PC-3 (cell line): ENCODE results near the gene FAM13A. TPM values are rescaled to one million over a fixed set of nuclear protein-coding genes. Genes with fewer than 3 reads are reported as not detected.

Experiments
- ATAC-seq: fragments of 200-7000 bp; cut with Tn5 transposase; 2 replicates; pipeline ENCODE4 v1.9.1; 2020; ENCODE audit warnings: mild to moderate bottlenecking, moderate library complexity
- BruUV-seq: library from RNA; stranded (reverse); fragments of 400-500 nt; replicated peaks from 2 replicates; lab custom pipeline; 2021; lab: Mats Ljungman, UMichigan
- CTCF ChIA-PET: fragments of 300-600 bp; sonication (Branson Sonifier 250); formaldehyde crosslinking; loops from one replicate; lab custom pipeline; 2022; ENCODE audit warnings: antibody characterized with exemption; lab: Charles Lee
- POLR2A ChIA-PET: fragments of 300-600 bp; sonication (Branson Sonifier 250); formaldehyde crosslinking; loops from one replicate; lab custom pipeline; 2022; ENCODE audit warnings: antibody characterized with exemption; ENCODE audit not compliant: unreplicated experiment; lab: Charles Lee
- DNase-seq: peaks from one replicate; pipeline ENCODE4 v3.0.0-alpha.2; 2015
- H2AFZ ChIP-seq: fragments of 300-600 bp; sonication (generic); 2 replicates; pipeline ENCODE4 v1.6.0; 2016; ENCODE audit warnings: antibody characterized with exemption, low read length
- H3F3A ChIP-seq: fragments of 300-600 bp; sonication (generic); one replicate; pipeline ENCODE4 v1.6.0; 2017; ENCODE audit warnings: antibody characterized with exemption, low read length, control low read depth, mild to moderate bottlenecking; ENCODE audit not compliant: unreplicated experiment
- H3K27ac ChIP-seq: fragments of 300-600 bp; sonication (generic); 2 replicates; pipeline ENCODE4 v1.5.1; 2016; ENCODE audit warnings: mild to moderate bottlenecking, low read length
- H3K27me3 ChIP-seq: fragments of 300-600 bp; sonication (generic); 2 replicates; pipeline ENCODE4 v1.6.1; 2016; ENCODE audit warnings: low read length, mixed read lengths
- H3K36me3 ChIP-seq: fragments of 300-600 bp; sonication (generic); 2 replicates; pipeline ENCODE4 v1.6.1; 2016; ENCODE audit warnings: low read depth, mixed run types, low read length, mixed read lengths
- H3K4me1 ChIP-seq: fragments of 300-600 bp; sonication (generic); 2 replicates; pipeline ENCODE4 v1.5.1; 2016; ENCODE audit warnings: low read length; ENCODE audit not compliant: insufficient read depth
- H3K4me2 ChIP-seq: fragments of 300-600 bp; sonication (generic); 2 replicates; pipeline ENCODE4 v1.6.0; 2016; ENCODE audit warnings: low read length
- H3K4me3 ChIP-seq: fragments of 300-600 bp; sonication (generic); 2 replicates; pipeline ENCODE4 v1.5.1; 2016; ENCODE audit warnings: mild to moderate bottlenecking, low read length, mixed read lengths
- H3K79me2 ChIP-seq: fragments of 300-600 bp; sonication (generic); 2 replicates; pipeline ENCODE4 v1.6.1; 2017; ENCODE audit warnings: low read length, mixed read lengths
- H3K9ac ChIP-seq: fragments of 300-600 bp; sonication (generic); 2 replicates; pipeline ENCODE4 v1.6.0; 2016; ENCODE audit warnings: mild to moderate bottlenecking, low read length
- H3K9me2 ChIP-seq: fragments of 300-600 bp; sonication (generic); replicated peaks from 2 replicates; pipeline ENCODE4 v1.6.1; 2016; ENCODE audit warnings: mixed run types, low read length, mixed read lengths
- H3K9me3 ChIP-seq: fragments of 300-600 bp; sonication (generic); 2 replicates; pipeline ENCODE4 v1.6.1; 2016; ENCODE audit warnings: low read length, mixed read lengths
- H4K20me1 ChIP-seq: fragments of 300-600 bp; sonication (generic); 2 replicates; pipeline ENCODE4 v1.6.1; 2016; ENCODE audit warnings: low read length, mixed read lengths
- EZH2 ChIP-seq: fragments of 300-600 bp; sonication (generic); IDR thresholded peaks from one replicate; pipeline ENCODE4 v1.6.1; 2017; ENCODE audit warnings: antibody characterized with exemption, mild to moderate bottlenecking, low read length; ENCODE audit not compliant: unreplicated experiment
- EZH2phosphoT487 ChIP-seq: fragments of 300-600 bp; sonication (generic); IDR thresholded peaks from 2 replicates; pipeline ENCODE4 v1.6.1; 2018; ENCODE audit warnings: mild to moderate bottlenecking, antibody characterized with exemption, low read length, borderline replicate concordance
- intact Hi-C: fragments of 100-400 bp; cut with micrococcal nuclease; formaldehyde crosslinking; loops from 2 replicates; pipeline ENCODE4 v1.9.0; 2023
- total RNA-seq: library from RNA; depleted of rRNA; stranded (reverse); fragments of >200 nt; gene quantifications from 2 replicates; pipeline ENCODE4 v1.2.3, GENCODE V29; 2014
- TF ChIP-seq, protein P1 (sequence below): fragments of 300-600 bp; sonication (generic); conservative IDR thresholded peaks from 2 replicates; pipeline ENCODE4 v1.5.1; 2017; ENCODE audit warnings: antibody characterized with exemption, low read depth, mild to moderate bottlenecking, low read length

Gene FAM13A
- total RNA-seq, 1 experiment from 2014 or later: 8.6 TPM

DNA sequence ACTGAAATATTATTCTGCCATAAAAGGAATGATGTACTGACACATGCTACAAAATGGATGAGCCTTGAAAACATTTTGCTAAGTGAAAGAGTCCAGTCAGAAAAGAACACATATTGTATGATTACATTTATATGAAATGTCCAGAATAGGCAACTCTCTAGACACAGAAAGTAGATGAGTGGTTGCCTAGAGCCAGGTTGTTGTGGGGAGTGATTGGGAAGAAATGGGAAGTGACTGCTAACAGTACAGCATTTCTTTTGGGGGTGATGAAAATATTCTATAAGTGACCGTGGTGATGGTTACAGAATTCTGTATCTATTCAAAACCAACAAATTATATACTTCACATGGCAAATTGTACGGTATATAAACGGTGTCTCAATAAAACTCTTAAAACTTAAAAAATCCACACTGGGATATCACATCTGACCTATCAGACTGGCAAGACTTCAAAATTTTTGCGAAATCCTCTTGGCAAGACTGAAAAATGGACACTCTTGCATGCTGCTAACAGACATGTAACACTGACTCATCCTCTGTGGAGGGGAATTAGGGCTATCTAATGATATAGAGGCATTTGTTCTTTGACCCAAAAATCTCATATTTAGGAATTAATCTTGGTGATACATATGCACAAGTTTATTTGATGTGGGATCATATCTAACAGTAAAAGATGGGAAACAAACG lies 71.8 kb downstream of the FAM13A start:
- Histone ChIP-seq H3K9me3 (no peaks in the 10 kb centered on the region), H3K27ac (no peak overlapping the region), H3K4me2 (no peak overlapping the region), H3K9ac (no peak overlapping the region), H3K27me3 (no peaks in the 10 kb centered on the region), H3K4me3 (no peak overlapping the region), H3K9me2 (no peaks in the 10 kb centered on the region), H3K4me1 (no peaks in the 10 kb centered on the region), H3F3A (no peaks in the 10 kb centered on the region), H2AFZ (no peak overlapping the region), H3K36me3 (no peaks in the 10 kb centered on the region), H4K20me1 (no peaks in the 10 kb centered on the region), H3K79me2 (no peaks in the 10 kb centered on the region)
- TF ChIP-seq EZH2phosphoT487 (no peak), EZH2 (no peak)
- TF ChIP-seq, protein P1, sequence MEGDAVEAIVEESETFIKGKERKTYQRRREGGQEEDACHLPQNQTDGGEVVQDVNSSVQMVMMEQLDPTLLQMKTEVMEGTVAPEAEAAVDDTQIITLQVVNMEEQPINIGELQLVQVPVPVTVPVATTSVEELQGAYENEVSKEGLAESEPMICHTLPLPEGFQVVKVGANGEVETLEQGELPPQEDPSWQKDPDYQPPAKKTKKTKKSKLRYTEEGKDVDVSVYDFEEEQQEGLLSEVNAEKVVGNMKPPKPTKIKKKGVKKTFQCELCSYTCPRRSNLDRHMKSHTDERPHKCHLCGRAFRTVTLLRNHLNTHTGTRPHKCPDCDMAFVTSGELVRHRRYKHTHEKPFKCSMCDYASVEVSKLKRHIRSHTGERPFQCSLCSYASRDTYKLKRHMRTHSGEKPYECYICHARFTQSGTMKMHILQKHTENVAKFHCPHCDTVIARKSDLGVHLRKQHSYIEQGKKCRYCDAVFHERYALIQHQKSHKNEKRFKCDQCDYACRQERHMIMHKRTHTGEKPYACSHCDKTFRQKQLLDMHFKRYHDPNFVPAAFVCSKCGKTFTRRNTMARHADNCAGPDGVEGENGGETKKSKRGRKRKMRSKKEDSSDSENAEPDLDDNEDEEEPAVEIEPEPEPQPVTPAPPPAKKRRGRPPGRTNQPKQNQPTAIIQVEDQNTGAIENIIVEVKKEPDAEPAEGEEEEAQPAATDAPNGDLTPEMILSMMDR: no peak
- ChIA-PET POLR2A (no interaction called here), CTCF (no interaction called here)
- BruUV-seq: no TSS peak
- no peak for DNase-seq
- intact Hi-C loops: no loop called here
- no peak for ATAC-seq

DNA sequence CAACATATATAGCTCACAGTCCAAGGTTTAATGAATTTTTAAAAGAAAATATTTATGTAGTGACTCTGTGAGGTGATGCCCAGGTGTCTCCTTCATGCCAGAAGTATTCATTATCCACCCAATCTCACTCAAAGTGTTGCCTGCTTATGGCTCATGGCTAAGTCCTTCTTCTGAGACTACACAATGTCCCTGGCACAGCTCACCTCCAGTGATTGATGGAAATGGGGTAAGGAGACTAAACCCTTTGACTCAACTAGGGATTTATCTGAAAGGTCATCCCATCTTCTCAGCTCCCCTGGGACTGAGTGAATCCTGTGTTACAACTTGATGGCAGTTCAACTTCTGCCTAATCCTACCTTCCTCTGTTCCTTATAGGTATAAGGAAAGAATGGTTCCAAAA lies 74.2 kb downstream of the FAM13A start:
- Histone ChIP-seq H3F3A (no peaks in the 10 kb centered on the region), H3K9me3 (no peaks in the 10 kb centered on the region), H3K27ac (no peak overlapping the region), H2AFZ (no peak overlapping the region), H3K27me3 (no peaks in the 10 kb centered on the region), H3K4me3 (no peak overlapping the region), H3K79me2 (no peaks in the 10 kb centered on the region), H3K9ac (no peak overlapping the region), H3K4me1 (no peaks in the 10 kb centered on the region), H3K4me2 (no peak overlapping the region), H3K36me3 (no peaks in the 10 kb centered on the region), H4K20me1 (no peaks in the 10 kb centered on the region), H3K9me2 (no peaks in the 10 kb centered on the region)
- ChIA-PET CTCF (no interaction called here), POLR2A (no interaction called here)
- TF ChIP-seq EZH2 (no peak), EZH2phosphoT487 (no peak)
- TF ChIP-seq, protein P1: no peak
- intact Hi-C loops: no loop called here
- DNase-seq (no peak), ATAC-seq (no peak)
- BruUV-seq: no TSS peak

GRCh38 chr4:88981993-88982392 lies 75.0 kb downstream of the FAM13A start:
- DNase-seq (no peak), ATAC-seq (no peak)
- Histone ChIP-seq H3K9ac (no peak overlapping the region), H4K20me1 (no peaks in the 10 kb centered on the region), H3F3A (no peaks in the 10 kb centered on the region), H3K36me3 (no peaks in the 10 kb centered on the region), H3K4me3 (no peak overlapping the region), H3K27me3 (no peaks in the 10 kb centered on the region), H3K4me1 (no peaks in the 10 kb centered on the region), H3K27ac (no peak overlapping the region), H3K9me3 (no peaks in the 10 kb centered on the region), H3K79me2 (no peaks in the 10 kb centered on the region), H3K4me2 (no peak overlapping the region), H3K9me2 (no peaks in the 10 kb centered on the region), H2AFZ (no peak overlapping the region)
- ChIA-PET POLR2A (no interaction called here), CTCF (interaction anchor here (0.6 kb wide), 1 partner anchor 8 kb away, joined by 3 read pairs; no protein-coding TSS in a partner anchor)
- no TSS peak for BruUV-seq
- TF ChIP-seq EZH2: no peak
- intact Hi-C loops: no loop called here
